Tibial nerve (tissue), 4 donors: ENCODE results near the gene SCYL3.

Experiments used
- EP300 ChIP-seq, 2 donors: sonication (generic); formaldehyde crosslinking; IDR thresholded peaks; one replicate each; pipeline ENCODE4 v1.6.1; 2017; ENCODE audit warnings: antibody characterized with exemption in 2 of 2, mild to moderate bottlenecking in 1 of 2
- TF ChIP-seq, protein P1 (sequence below), 5 experiments: fragments of 200-600 bp in 3 of 5; fragments of 450-650 bp in 2 of 5; sonication (generic) in 3 of 5; IDR thresholded peaks; one replicate each; pipeline ENCODE4 v1.5.1; 2016 to 2019; ENCODE audit warnings: antibody characterized with exemption in 5 of 5, mild to moderate bottlenecking in 3 of 5, moderate library complexity in 2 of 5

DNA sequence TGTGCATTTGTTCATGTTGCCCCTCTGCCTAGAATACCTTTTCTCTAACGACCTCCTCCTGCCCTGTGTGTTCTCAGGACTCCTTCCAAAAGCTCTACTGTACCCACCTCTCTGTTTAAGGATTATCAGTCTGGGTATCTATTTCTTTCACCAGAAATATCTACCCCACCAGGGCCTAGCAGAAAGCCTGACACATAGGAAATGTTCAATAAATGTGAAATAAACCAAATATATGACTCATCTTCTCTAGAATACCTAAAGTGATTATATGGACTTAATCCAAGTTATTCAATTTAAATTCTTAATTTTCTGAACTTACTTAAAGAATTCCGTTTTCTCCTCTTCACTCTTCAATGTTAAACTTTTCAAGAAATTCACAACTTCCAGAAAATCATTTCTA is 27.1 kb downstream of the SCYL3 start:
- TF ChIP-seq, protein P1, sequence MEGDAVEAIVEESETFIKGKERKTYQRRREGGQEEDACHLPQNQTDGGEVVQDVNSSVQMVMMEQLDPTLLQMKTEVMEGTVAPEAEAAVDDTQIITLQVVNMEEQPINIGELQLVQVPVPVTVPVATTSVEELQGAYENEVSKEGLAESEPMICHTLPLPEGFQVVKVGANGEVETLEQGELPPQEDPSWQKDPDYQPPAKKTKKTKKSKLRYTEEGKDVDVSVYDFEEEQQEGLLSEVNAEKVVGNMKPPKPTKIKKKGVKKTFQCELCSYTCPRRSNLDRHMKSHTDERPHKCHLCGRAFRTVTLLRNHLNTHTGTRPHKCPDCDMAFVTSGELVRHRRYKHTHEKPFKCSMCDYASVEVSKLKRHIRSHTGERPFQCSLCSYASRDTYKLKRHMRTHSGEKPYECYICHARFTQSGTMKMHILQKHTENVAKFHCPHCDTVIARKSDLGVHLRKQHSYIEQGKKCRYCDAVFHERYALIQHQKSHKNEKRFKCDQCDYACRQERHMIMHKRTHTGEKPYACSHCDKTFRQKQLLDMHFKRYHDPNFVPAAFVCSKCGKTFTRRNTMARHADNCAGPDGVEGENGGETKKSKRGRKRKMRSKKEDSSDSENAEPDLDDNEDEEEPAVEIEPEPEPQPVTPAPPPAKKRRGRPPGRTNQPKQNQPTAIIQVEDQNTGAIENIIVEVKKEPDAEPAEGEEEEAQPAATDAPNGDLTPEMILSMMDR (IDR thresholded peaks at IDR 0.05) = no peak
- no peak for TF ChIP-seq EP300 (IDR thresholded peaks at IDR 0.05)
